Adipocyte (in vitro differentiated cells): ENCODE results near the gene CDK7.
A peak's percentile ranks its signal among the peaks of the same experiment; 100 is the strongest.

ENCODE experiments used
- DNase-seq: peaks from one replicate; pipeline ENCODE4 v3.0.0-alpha.2; 2015; ENCODE audit warnings: low read depth
- H3K27me3 ChIP-seq: replicated peaks from 2 replicates; pipeline ENCODE4 v1.7.0; 2013; ENCODE audit warnings: mild to moderate bottlenecking, low read length, moderate library complexity; ENCODE audit not compliant: control insufficient read depth, insufficient read depth
- H3K36me3 ChIP-seq: 2 replicates; pipeline ENCODE4 v1.7.0; 2013; ENCODE audit warnings: low read length, mild to moderate bottlenecking, moderate library complexity; ENCODE audit not compliant: control insufficient read depth, insufficient read depth, severe bottlenecking
- H3K4me1 ChIP-seq: 2 replicates; pipeline ENCODE4 v1.7.0; 2013; ENCODE audit warnings: mild to moderate bottlenecking, low read length, moderate library complexity; ENCODE audit not compliant: control insufficient read depth, insufficient read depth
- H3K4me3 ChIP-seq: 2 replicates; pipeline ENCODE4 v1.7.0; 2013; ENCODE audit warnings: mild to moderate bottlenecking, low read length, moderate library complexity
- H3K9ac ChIP-seq: 2 replicates; pipeline ENCODE4 v1.7.0; 2013; ENCODE audit warnings: mild to moderate bottlenecking, low read length, moderate library complexity
- H3K9me3 ChIP-seq: 2 replicates; pipeline ENCODE4 v1.7.0; 2013; ENCODE audit warnings: mild to moderate bottlenecking, low read length, moderate library complexity; ENCODE audit not compliant: control insufficient read depth

Gene CDK7

DNA sequence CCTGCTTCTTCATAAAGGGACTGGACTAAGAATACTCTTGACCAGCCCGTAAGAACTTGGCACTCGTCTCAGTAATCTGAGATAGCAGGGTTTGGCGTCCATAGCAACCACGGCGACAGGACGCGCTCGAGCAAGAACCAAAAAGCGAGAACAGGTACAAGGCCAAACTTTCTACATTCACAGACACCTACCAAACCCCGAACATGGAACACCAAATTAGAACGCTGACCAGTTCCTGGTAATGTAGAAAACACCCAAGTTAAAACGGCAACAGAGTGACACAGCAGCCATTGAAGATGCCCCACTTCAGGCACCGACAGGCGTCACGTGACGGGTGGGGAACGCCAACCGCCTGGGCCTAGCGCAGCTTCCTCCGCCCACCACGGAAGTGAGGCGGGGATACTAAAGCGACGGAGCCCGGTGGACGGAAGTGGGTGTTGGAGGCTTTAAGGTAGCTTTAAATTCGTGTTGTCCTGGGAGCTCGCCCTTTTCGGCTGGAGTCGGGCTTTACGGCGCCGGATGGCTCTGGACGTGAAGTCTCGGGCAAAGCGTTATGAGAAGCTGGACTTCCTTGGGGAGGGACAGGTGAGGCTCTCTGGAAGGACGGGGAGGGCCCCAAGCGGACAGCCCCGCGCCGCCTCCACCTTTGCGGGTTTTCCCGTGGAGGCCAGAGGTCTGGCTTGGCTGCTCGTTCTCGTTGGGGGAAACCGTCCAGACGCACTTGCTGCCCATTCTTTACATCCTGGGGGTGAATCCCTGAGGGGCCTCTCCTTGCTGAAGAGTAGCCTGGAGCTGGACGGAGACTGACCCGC lies at the start of gene CDK7:
TSS of gene CDK7 (plus strand) at position 430 of the 812 bp plus-strand sequence. CDS start at position 520, 90 bp downstream.
- Histone ChIP-seq H3K4me1 (peaks cover 40% of the 10 kb centered on the region), H3K36me3 (peaks cover 19% of the 10 kb centered on the region)
- peak; percentile 98 for DNase-seq

DNA sequence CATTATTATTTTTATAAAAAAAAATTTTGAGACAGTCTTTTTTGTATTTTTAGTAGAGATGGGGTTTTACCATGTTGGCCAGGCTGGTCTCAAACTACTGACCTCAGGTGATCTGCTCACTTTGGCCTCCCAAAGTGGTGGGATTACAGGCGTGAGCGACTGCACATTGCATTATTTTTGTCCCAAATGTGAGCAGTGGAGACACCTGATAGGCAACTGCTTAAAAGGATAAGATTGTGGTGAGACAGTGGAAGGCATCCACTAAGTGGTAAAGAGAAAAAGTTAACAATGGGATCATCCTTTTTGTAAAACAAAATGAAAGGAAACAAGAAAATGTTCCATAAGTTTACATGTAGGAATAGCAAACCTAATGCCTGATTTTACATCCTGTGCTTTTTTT lies 47.3 kb upstream of the CDK7 start:
- no peak overlapping the region for H3K4me3 ChIP-seq
- DNase-seq = no peak
- H3K9ac ChIP-seq = no peak overlapping the region
- no peaks in the 10 kb centered on the region for H3K36me3 ChIP-seq
- H3K9me3 ChIP-seq = no peaks in the 10 kb centered on the region
- peaks cover 12% of the 10 kb centered on the region for H3K4me1 ChIP-seq
- H3K27me3 ChIP-seq = no peaks in the 10 kb centered on the region

More for the DNA sequence above, at the start of gene CDK7:
- no peaks in the 10 kb centered on the region for H3K9me3 ChIP-seq
- peak within 1 kb of the TSS; percentile 89 for H3K4me3 ChIP-seq
- peak within 1 kb of the TSS; percentile 93 for H3K9ac ChIP-seq
- H3K27me3 ChIP-seq = no peaks in the 10 kb centered on the region

DNA sequence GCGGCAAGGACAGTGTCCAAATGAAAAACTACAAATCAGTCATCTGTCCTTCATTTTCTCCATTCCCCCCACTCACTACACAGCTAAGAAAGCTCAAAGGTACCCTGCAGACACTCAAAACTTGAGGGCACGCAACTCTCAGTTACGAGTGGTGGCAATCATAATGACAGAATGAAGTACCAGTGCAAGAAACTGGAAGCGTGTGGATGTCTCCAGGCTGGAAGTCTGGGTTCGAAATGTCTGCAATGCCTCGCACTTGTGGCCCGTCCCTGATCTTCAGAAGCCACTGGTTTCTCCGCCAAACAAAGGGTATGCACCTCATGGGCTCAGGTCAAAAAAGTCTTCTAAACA lies 45.9 kb upstream of the CDK7 start:
- DNase-seq = no peak
- peak overlapping the region; percentile 100 for H3K4me3 ChIP-seq
- no peaks in the 10 kb centered on the region for H3K9me3 ChIP-seq
- peaks cover 12% of the 10 kb centered on the region for H3K4me1 ChIP-seq
- H3K36me3 ChIP-seq = no peaks in the 10 kb centered on the region
- H3K9ac ChIP-seq = peak overlapping the region; percentile 92
- no peaks in the 10 kb centered on the region for H3K27me3 ChIP-seq

DNA sequence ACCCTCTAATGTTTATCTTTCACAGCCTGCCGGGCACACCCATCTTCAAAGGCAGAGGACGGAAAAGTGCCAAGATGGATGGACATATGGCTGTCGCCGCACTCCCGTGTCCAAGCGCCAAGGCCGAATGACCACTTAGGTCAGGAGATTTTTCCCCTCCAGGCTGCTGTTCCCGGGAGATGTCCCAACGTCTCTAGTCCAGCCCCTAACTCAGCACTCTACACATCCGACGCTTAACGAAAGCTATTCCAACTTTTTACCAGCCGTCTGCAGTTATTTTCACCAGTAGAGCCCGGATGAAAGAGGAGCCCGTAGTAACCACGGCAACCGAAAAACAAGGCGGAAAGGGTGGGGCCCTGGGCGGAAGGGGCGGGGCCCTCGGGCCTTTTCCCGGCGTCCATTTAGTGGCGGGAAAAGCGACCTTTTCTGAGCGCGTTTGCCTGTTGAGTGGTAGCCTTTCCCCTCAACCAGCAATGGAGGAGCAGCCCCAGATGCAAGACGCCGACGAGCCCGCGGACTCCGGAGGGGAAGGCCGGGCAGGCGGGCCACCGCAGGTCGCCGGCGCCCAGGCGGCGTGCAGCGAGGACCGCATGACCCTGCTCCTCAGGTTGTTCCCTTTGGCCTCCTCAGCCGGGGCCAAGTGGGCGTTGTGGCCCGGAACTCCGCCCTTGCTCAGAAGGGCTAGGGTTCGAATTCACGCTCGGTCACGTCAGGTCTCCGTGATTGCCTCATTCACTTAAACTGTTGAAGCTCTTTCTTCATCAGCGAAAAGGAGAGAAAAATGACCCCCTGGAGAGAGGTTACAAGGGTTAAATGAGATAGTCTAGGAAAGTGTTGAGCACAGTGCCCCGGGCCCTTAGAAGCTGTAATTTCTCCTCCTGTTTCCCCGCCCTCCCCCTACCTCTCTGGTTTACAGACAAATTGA lies 45.3 kb upstream of the CDK7 start, which contains the start of gene CENPH:
TSS of gene CENPH (plus strand) at position 422 of the 925 bp plus-strand sequence. CDS start at position 474, 52 bp downstream.
- Histone ChIP-seq H3K4me3 (peak within 1 kb of the TSS; percentile 100), H3K4me1 (peaks cover 12% of the 10 kb centered on the region), H3K9me3 (no peaks in the 10 kb centered on the region), H3K36me3 (no peaks in the 10 kb centered on the region), H3K9ac (peak within 1 kb of the TSS; percentile 92), H3K27me3 (no peaks in the 10 kb centered on the region)
- peak; percentile 98 for DNase-seq

DNA sequence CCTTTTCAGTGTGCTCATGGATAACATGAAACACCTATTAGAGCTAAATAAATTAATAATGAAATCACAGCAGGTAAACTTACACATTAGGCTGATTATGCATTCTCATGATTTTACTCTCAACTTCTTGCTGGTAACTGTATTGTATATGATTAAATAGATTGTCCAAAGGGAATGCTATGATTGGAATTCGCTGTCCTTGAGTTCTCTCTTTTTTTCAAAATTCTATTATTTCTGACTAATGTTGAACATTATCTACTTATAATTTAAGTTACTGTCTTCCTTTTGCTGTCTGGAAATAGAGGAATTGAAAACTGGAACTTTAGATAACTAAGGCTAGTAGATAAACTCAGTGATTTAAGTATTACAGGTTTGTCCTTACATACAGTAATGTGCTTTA lies 32.2 kb upstream of the CDK7 start:
- H3K9ac ChIP-seq = no peak overlapping the region
- no peak overlapping the region for H3K4me3 ChIP-seq
- peak; percentile 38 for DNase-seq
- H3K27me3 ChIP-seq = no peaks in the 10 kb centered on the region
- no peaks in the 10 kb centered on the region for H3K9me3 ChIP-seq
- no peaks in the 10 kb centered on the region for H3K4me1 ChIP-seq
- no peaks in the 10 kb centered on the region for H3K36me3 ChIP-seq

DNA sequence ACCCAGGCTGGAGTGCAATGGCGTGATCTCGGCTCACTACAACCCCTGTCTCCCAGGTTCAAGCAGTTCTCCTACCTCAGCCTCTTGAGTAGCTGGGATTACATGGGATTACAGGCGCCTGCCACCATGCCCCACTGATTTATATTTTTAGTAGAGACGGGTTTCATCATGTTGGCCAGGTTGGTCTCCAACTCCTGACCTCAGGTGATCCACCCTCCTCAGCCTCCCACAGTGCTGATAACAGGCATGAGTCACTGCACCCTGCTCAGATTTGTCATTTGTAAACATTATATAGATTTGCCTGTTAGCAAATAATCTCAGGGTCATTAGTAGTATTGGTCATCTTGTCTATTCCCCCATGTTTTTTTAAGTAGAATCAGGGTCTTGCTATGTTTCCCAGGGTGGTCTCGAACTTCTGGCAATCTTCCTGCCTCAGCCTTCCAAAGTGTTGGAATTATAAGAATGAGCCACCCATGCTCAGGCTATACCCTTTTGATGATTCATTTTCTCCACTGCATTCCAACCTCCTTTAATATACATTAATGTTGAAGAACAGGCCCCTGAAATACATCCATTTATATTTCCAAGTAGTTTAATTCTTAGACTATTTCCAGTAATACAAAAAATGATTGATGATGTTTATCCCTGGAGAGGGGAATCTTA lies 28.0 kb upstream of the CDK7 start:
- no peak overlapping the region for H3K9ac ChIP-seq
- peaks cover 8% of the 10 kb centered on the region for H3K4me1 ChIP-seq
- no peaks in the 10 kb centered on the region for H3K36me3 ChIP-seq
- no peaks in the 10 kb centered on the region for H3K9me3 ChIP-seq
- no peaks in the 10 kb centered on the region for H3K27me3 ChIP-seq
- no peak for DNase-seq
- H3K4me3 ChIP-seq = no peak overlapping the region

DNA sequence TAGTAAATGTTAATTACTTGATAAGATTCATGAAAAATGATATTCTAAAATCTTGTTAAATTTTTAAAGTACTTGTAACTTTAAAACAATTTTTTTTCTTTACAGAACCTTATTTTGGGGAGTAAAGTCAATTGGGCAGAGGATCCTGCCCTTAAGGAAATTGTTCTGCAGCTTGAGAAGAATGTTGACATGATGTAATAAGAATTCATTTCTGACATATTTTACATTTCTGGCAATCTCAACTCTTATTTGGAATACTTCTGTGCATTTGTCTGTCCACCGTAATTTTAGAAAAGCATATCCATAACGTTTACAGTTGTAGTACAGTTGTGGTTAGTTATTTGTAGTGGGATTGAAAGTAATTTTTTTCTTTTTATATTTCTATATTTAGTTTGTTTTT lies 25.1 kb upstream of the CDK7 start:
- peak; percentile 69 for DNase-seq
- H3K9ac ChIP-seq = no peak overlapping the region
- no peaks in the 10 kb centered on the region for H3K36me3 ChIP-seq
- H3K9me3 ChIP-seq = no peaks in the 10 kb centered on the region
- H3K4me1 ChIP-seq = peaks cover 13% of the 10 kb centered on the region
- no peak overlapping the region for H3K4me3 ChIP-seq
- H3K27me3 ChIP-seq = no peaks in the 10 kb centered on the region

DNA sequence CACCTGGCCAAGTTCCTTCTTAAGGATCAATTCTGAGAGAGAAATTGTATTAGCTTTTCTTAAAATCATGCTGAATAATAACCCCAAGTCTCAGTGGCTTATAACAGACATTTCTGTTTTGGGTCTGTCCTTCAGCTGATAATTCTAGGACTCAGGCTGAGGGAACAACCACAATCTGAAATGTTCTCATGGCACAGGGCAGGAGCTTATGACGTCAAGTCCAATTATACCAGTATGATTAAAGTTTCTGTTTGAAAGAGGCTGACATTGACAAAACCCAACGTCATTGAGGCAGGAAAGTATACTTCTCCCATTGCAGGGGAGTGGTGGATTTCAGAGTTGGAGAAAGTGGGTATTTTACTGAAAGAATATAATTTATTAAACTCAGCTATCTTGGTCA lies 23.5 kb upstream of the CDK7 start:
- H3K4me3 ChIP-seq = no peak overlapping the region
- peaks cover 13% of the 10 kb centered on the region for H3K4me1 ChIP-seq
- H3K9me3 ChIP-seq = no peaks in the 10 kb centered on the region
- no peak for DNase-seq
- H3K9ac ChIP-seq = no peak overlapping the region
- H3K36me3 ChIP-seq = no peaks in the 10 kb centered on the region
- no peaks in the 10 kb centered on the region for H3K27me3 ChIP-seq

DNA sequence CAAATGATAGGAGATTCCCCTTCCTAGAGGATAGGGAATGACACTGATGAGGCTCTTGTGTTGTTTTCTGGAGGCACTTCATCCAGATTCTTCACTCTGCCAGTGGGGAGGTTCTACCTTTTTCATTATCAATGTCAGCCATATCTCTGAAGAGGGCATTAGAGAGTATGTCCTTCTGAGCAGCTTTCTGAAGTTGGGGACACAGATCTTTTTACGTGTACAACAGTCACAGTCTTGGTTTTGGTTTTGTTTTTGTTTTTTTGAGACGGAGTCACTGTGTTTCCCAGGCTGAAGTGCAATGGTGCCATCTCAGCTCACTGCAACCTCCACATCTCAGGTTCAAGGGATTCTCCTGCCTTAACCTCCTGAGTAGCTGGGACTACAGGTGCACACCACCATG lies 22.7 kb upstream of the CDK7 start:
- no peaks in the 10 kb centered on the region for H3K9me3 ChIP-seq
- H3K9ac ChIP-seq = no peak overlapping the region
- H3K4me1 ChIP-seq = peaks cover 15% of the 10 kb centered on the region
- no peak for DNase-seq
- H3K4me3 ChIP-seq = no peak overlapping the region
- no peaks in the 10 kb centered on the region for H3K36me3 ChIP-seq
- H3K27me3 ChIP-seq = no peaks in the 10 kb centered on the region

DNA sequence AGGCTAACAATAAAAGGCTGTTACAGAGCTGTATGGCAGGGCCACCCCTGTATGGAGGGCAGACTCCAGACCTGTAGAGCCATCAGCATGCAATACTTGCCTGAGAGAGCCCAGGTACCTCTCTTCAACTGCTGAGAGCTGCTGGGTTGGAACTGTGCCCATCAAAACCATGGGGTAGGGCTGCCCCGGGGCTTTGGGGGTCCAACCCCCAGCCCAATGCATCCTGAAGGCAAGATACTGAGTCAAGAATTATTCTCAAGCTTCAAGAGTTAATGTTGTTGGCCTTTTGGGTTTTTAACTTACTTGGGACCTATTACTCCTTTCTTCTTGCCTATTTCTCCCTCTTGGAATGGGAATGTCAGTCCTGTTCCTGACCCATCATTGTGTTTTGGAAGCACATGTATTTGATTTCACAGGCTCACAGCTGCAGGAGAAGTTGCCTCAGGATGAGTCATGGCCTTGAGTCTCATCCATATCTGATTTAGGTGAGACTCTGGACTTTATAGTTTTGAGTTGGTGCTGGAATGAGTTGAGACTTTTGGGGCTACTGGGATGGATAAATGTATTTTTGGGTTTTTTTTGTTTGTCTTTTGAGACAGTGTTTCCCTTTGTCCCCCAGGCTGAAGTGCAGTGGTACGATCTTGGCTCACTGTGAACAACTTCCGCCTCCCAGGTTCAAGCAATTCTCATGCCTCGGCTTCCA lies 21.0 kb upstream of the CDK7 start:
- Histone ChIP-seq H3K9ac (no peak overlapping the region), H3K9me3 (no peaks in the 10 kb centered on the region), H3K36me3 (no peaks in the 10 kb centered on the region), H3K4me3 (no peak overlapping the region), H3K27me3 (no peaks in the 10 kb centered on the region), H3K4me1 (peaks cover 21% of the 10 kb centered on the region)
- DNase-seq = peak; percentile 68
